GM19438 (cell line): ENCODE results near the gene JAKMIP1.

Source experiments
- ATAC-seq: cut with Tn5 transposase; IDR thresholded peaks from one replicate; pipeline ENCODE4 v1.9.1; 2021; ENCODE audit warnings: low read depth; ENCODE audit not compliant: unreplicated experiment

Gene JAKMIP1

GRCh38 chr4:6200011-6200921 lies at the start of gene JAKMIP1:
Gene JAKMIP1, minus strand, starts transcription at chr4:6200549. Its CDS starts 87,699 bp downstream, at chr4:6112850.
- ATAC-seq: peak; percentile 83

DNA sequence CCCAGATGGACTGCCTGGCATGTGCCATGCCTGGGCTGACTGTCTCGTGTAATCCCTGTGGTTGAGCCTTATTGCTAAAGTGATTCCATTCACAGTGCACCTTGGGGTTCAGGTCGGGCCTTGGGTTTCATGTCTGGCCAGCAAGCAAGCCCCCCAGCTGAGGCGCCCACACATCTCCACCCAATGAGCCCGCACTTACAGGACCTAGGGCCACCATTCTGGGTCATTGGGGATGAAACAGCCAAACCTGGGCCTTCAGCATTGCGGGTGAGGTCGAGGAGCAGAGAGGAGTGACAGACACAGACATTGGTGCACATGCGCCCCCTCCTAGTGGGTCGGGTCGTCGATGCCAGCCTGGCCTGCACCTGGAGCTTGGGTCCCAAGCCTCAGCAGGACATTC lies 48.0 kb upstream of the JAKMIP1 start:
- ATAC-seq: no peak

GRCh38 chr4:6246170-6246634 lies 45.9 kb upstream of the JAKMIP1 start:
- no peak for ATAC-seq

DNA sequence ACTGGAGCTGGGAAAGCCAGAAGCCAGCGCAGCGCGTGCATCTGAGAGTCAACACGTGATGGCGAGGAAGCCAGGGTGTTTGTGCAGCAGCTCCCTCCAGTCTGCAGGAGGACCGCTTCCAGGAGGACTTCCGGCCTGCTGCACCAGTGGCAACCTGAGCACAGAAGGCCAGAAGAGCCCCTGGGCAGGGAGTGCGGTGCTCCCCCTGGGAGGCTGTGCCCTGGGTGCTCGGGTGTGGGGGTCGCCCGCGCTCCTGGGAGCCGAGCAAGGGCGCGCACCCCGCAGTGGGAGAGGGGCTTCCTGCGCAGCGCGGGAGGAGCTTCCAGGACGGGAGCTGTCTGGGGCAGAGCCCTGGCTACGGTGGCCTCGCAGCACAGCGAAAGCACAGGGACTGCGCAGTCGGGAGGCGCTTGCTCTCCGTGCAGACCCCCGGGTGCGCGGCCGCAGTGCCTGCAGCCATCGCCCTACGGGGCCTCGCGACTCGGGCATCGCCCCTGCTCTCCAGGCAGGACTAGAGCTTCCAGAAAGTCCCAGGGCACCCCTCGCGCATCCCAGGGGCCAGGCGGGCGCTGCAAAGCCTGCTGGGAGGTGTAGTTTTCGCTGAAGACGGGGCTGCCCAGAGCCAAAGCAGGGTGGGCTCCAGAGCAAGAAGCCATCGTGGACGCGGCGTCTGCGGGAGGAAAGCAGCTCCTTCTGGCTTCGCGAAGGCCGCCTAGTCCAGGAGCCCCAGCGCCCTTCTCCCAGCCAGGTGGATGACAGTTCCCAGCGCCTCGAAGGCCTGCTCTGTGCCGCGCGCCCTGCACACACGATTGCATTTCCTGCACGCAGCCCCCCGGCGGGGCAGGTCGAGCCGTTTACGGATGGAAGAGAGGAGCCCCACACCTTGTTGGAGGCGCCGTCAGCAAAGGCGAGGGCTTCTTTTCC lies 45.2 kb upstream of the JAKMIP1 start:
- ATAC-seq: no peak

DNA sequence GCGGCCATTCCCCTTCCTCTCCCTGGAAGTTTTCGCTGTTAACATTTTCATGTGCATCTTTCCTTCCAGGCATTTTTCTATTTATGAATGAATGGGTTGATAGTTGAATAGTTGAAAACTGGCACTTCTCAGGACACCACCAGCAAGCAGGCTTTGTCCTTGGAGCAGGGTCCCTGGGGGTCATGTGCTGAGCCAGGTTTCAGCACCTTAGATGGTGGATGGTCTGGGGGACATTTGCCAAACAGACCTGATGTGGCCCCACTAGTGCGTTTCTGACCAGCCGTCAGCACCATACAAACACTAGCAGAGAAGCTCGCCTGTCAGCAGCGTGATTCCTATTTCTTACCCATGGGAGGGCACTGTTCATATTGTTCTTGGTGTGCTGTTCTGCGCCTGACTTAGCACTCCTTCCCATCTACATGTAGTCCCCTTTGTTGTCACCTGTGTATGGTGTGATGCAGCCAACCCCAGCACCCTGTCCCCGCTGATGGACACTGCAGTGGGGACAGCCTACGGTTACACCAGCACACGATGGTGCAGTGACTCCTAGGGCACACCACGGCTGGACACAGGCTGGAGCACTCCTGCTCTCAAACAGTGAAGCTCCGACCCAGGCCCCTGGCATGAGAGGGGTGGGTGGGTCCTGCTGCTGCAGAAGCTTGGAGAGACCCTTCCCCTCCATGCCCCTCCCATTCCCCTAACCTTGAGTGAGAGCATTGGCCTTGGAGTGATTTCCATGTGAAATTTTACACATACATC lies 42.1 kb upstream of the JAKMIP1 start:
- no peak for ATAC-seq

DNA sequence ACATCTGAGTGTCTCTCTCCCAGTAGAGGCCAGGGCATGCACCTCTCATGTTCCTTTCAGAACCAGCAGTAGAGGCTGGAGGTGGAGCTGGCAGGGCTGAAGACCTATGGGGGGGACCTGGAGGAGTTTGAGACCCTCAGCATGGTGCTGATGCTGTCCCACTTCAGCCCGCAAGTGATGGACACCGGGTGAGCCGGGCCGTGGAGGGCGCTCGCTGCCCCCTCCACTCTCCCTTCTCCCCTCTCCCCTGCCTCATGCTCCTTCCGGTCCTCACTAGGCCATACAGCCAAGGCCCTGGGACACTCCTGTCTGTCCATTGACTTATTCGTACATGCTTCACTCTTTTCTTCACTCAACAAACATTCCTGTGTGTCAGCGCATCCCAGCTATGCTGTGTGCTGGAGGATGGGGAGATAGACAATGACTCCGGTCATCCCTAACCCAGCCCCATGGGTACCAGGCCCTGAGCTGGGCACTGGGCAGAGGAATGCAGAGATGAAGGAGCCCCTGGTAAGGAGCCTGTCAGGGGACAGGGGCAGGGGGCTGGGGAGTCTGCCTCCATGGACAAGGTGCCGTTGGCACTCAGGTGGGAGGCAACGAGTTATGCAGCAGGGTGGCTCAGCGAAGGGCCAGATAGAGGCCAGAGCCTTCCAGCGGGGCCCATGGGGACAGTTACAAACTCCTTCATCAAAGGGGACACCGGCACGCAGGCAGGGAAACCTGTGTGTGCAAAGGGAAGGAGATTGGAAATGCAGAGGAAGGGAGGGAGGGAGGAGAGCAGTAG lies 40.9 kb upstream of the JAKMIP1 start:
- ATAC-seq: no peak

DNA sequence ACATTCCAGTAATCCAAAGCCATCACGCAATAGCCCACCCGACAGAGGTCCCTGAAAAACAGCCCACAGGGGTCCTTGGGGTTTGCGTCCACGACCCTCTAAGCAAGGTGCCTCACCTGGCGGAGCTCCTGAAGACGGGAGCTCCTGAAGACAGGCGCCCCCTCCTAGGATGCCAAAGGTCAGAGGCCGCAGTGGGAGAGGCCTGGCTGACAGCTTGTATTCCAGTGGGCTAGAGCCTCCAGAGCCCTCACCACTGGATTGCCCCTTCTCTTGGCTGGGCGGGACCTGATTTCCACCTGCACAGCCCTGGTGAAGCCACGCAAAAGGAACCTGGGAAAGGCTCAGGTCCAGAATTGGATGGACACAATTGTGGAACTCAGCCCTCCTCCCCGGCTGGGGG lies 39.6 kb upstream of the JAKMIP1 start:
- no peak for ATAC-seq

DNA sequence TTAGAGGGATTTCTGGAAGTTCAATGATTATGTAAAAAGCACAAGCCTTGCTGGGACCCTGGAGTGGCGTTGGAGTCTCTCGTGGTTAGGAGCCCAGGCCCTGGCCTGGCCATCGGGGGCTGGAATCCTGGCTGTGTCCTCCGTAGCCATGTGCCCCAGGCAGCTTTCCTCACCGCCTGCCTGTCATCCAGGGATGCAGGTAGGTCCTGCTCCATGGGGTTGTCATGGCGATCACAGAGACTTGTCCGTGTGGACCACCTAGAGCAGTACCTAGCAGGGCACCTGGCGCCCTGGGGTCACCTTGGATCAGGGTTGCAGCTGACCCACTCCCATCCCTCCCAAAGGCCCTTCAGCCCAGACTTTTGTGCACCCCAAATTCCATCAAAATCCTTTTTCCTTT lies 39.1 kb upstream of the JAKMIP1 start:
- no peak for ATAC-seq

- ATAC-seq: no peak
Measured at GRCh38 chr4:6236816-6237390, 36.6 kb upstream of the JAKMIP1 start.

- no peak for ATAC-seq
Measured at GRCh38 chr4:6235901-6236640, 35.7 kb upstream of the JAKMIP1 start.

- no peak for ATAC-seq
Measured at GRCh38 chr4:6235012-6235411, 34.7 kb upstream of the JAKMIP1 start.

DNA sequence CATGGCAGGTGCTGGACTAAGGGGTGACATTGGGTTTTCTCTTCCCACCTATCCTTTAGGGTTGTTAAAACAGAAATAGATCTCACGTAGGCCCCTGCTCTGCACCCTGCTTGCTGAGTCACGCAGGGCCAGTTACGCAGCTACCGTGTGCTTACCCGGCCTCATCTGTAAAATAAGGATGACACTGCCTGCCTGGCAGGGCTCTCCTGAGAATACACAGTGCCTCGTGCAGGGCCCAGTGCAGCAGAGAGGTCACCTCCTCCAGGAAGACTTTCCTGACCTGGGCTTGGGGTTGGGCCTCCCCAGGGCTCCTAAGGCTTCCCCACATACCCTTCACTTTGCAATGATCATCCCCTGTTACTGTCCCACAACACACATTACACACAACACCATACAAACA lies 33.6 kb upstream of the JAKMIP1 start:
- no peak for ATAC-seq

GRCh38 chr4:6232836-6233785 lies 32.8 kb upstream of the JAKMIP1 start:
- ATAC-seq: no peak

DNA sequence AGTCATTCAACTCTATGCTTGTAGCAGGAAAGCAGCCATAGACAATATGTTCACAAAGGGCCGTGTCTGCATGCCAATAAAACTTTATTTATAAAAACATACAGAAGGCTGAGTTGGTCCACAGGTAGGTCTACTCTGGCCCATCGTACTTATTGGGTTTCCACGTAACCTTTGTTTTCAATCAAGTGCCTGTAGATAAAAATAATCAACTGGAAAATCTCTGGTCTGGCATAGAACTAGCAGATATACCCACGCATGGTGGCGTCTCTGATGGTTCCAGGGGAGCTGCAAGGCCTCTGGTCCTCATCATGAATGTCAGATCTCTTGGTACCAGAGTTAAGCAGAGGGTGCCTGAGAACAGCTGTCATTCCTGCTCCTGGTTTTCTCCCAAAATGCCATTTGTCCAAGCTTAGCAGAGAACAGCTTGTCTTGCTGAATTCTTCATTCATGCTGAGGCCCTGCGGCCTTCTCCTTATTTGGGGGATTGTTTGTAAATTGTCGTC lies 31.4 kb upstream of the JAKMIP1 start:
- no peak for ATAC-seq

GRCh38 chr4:6230827-6231662 lies 30.7 kb upstream of the JAKMIP1 start:
- ATAC-seq: no peak

GRCh38 chr4:6230502-6230785 lies 30.1 kb upstream of the JAKMIP1 start:
- no peak for ATAC-seq
